ENCODE data around the gene DQX1.

DQX1 gene

DNA sequence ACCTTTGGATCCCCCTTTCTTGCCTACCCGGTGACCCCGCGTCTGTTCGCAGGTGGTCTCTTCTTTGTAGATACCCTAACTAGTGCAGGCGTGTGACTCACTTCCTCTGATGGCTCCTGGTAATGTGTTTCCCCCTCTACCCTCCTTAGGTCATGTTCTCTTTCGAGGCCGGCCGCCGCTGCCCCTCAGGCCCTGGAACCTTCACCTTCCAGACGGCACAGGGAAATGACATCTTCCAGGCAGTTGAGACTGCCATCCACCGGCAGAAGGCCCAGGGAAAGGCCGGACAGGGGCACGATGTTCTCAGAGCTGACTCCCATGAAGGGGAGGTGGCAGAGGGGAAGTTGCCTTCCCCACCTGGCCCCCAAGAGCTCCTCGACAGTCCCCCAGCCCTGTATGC lies 30.1 kb upstream of the DQX1 start:
- no peak overlapping the region for H3K4me3 ChIP-seq (ENCODE audit: low read depth, low read length)
- DNase-seq (ENCODE audit: low read depth), result no peak

DNA sequence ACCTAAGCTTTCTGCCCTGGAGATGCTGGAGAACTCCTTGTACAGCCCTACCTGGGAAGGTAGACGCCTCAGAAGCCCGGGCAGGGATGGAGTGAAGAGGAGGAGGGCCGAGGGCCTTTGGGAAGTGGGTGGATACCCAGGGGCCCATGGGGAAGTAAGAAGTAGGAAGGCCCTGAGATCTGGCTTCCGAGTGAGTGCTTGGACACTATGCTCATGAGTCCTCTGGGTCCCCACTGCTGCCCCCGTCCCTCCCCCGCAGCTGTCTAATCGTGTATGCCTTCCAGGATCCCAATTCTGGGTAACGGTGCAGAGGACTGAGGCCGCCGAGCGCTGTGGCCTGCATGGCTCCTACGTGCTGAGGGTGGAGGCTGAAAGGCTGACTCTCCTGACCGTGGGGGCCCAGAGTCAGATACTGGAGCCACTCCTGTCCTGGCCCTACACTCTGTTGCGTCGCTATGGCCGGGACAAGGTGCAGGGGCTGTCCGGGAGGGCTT lies 29.6 kb upstream of the DQX1 start:
- H3K4me3 ChIP-seq (ENCODE audit: low read depth, low read length), result peak overlapping the region; percentile 93

GRCh38 chr2:74554820-74555531 lies 28.9 kb upstream of the DQX1 start:
- DNase-seq (ENCODE audit: low read depth), result no peak
- peak overlapping the region; percentile 93 for H3K4me3 ChIP-seq (ENCODE audit: low read depth, low read length)

More for the DNA sequence above, 29.6 kb upstream of the DQX1 start:
- no peak for DNase-seq (ENCODE audit: low read depth)

DNA sequence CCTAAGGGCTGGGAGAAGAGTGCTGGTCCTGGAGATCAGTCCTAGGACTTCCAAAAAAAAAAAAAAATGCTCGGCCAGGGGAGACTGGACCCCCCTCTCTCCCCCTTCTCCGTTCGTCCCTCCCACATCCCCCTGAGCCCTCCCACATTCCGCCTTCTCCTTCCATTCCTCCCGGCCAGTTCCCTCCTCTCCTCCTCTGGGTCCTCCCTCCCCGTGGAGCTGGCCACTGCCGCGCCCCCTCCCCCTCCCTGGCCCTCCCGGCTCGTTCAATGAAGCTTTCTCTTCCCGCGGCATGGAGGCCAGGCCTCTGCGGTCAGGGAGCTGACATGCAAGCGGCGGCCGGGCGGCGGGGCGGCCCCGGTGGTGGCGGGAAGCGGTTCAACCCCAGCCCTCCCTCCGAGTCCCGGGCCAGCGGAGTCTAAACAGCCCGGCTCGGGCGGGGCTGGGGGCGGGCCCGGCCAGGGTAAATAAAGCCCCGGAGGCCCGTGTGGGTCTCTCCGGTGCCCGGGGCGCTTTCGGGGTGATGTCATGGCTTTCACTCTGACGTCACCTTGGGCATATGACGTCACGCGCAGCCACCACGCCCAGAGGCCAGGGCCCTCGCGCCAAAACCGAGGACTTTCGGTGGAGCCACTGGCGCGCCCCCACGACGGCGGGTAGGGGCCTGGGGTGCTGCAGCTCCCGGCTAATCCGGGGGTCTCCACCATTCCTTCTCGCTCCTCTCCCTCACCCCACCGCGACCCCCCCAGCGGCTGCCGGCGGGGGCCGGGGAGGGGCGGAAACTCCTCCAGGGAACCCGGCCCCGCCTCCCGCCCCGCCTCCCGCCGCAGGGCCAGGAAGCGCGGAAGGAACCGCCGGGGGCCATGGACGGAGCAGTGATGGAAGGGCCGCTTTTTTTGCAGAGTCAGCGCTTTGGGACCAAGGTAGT lies 28.1 kb upstream of the DQX1 start, which contains the start of the genes DOK1 and LOXL3:
Gene DOK1, plus strand, starts transcription at position 829 of the 928 bp plus-strand sequence. Its CDS starts 35 bp downstream, at position 864.
Gene LOXL3, minus strand, starts transcription at position 51 of the 928 bp plus-strand sequence. CDS start 1,308 bp downstream, outside the sequence.
- DNase-seq (ENCODE audit: low read depth), result peak; percentile 73
- peak within 1 kb of the TSS; percentile 93 for H3K4me3 ChIP-seq (ENCODE audit: low read depth, low read length)

GRCh38 chr2:74552914-74553811 lies 27.1 kb upstream of the DQX1 start:
- no peak for DNase-seq (ENCODE audit: low read depth)
- H3K4me3 ChIP-seq (ENCODE audit: low read depth, low read length), result peak overlapping the region; percentile 93

DNA sequence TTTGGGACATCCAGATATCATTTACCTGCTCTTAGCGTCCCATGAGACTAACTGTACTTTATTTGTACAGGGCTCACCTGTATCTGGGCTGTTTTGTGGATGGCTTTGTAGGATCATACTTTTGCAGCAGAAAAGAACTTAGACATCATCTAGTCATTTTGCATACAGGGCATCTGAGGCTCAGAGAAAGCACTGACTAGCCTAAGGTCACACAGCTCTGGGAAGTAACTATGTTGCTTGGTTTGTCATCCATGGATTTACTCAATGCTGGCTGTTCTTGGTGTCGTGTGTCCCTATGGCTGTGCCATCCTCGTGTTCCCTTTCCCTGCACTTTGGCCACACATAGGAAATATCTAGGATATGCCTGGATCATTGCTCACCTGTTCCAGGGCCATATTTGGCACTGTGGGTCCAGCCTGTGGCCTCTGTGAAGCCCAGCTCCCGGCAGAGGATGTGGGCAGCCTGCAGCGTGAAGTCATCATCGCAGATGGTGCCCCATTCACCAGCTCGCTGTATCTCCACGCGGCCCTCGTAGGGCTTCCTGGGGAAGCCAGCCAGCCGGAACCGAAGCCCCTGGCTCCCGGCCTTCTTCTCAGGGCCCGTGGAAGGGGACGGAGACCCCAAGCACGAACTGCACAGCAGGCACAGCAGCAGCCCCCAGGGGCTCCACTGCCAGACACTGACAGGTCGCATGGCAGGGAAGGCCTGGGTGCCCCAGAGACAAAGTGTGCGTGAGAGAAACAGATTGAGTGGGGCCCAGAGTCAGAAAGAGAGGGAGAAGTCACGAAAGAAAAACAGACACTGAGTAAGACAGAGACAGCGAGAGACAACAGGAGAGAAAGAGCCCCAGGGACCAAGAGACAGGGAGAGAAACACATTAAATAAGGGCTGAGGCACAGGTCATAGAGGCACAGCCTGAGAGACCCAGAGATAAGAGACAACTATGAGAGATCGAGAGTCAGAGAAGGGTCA lies 26.2 kb upstream of the DQX1 start:
- peak overlapping the region; percentile 93 for H3K4me3 ChIP-seq (ENCODE audit: low read depth, low read length)
- no peak for DNase-seq (ENCODE audit: low read depth)

DNA sequence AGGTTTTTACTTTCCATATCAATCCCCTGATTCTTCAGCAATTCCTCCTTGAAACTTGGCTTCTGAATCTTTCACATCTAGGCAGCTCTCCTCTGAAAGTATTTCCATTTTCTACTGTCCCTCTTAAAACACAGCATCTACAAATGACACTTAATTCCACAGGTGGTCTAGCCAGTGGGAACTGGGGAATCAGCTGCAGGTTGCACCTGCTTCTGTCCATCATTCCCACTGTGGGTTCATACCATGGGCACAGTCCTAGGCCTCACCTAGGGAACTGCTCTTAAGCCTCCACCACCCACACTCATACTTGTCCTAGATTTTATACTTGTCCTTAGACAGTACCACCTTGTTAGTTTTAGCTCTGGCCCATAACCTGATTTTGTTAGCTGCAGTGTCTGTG lies 25.5 kb upstream of the DQX1 start:
- DNase-seq (ENCODE audit: low read depth), result no peak
- H3K4me3 ChIP-seq (ENCODE audit: low read depth, low read length), result no peak overlapping the region

- no peak overlapping the region for H3K4me3 ChIP-seq (ENCODE audit: low read depth, low read length)
- no peak for DNase-seq (ENCODE audit: low read depth)
These were observed 24.2 kb upstream of the DQX1 start for GRCh38 chr2:74550231-74550630.

GRCh38 chr2:74548900-74549826 lies 23.1 kb upstream of the DQX1 start:
- peak overlapping the region; percentile 64 for H3K4me3 ChIP-seq (ENCODE audit: low read depth, low read length)
- no peak for DNase-seq (ENCODE audit: low read depth)

- DNase-seq (ENCODE audit: low read depth), result no peak
- peak overlapping the region; percentile 64 for H3K4me3 ChIP-seq (ENCODE audit: low read depth, low read length)
These were observed 22.4 kb upstream of the DQX1 start for GRCh38 chr2:74548285-74548899.

DNA sequence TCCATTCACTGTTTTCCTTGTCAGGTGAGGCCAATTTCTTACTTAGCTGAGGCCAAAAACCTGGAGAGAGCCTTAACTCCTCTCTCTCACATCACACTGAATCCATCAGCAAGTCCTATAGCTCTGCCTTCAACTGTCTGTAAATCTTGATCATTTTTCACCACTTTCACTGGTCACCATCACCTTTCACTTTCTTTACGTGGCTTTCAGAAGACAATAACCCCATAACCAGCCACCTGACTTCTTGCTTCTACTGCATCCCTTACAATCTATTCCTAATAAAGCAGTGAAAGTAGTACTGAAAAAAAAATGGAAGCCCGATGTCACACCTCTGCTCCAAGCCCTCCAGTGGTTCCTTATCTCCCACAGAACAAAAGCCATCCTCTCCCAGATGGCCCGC lies 20.0 kb upstream of the DQX1 start:
- no peak for DNase-seq (ENCODE audit: low read depth)
- no peak overlapping the region for H3K4me3 ChIP-seq (ENCODE audit: low read depth, low read length)

GRCh38 chr2:74544634-74545033 lies 18.6 kb upstream of the DQX1 start:
- DNase-seq (ENCODE audit: low read depth), result no peak
- no peak overlapping the region for H3K4me3 ChIP-seq (ENCODE audit: low read depth, low read length)

GRCh38 chr2:74542978-74543377 lies 16.9 kb upstream of the DQX1 start:
- no peak for DNase-seq (ENCODE audit: low read depth)

DNA sequence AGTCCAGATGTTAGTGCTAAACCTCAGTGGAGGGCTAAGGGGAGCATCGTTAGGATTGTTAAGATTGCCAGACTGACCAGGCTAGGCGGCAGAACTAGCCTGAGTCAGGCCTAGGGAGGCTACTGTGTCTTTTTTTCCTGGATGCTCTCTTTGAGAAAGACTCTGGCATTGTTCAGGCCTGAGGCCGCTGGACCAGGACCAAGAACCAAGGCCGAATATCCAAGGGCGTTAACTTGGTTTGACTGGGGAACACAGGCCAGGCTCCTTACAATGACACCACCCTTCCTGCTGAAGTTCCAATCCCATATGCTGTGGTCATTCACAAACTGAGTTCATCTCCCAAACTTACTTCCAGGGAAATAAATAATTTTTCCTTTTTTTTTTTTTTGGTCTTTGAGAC lies 14.3 kb upstream of the DQX1 start:
- no peak overlapping the region for H3K4me3 ChIP-seq (ENCODE audit: low read depth, low read length)
- DNase-seq (ENCODE audit: low read depth), result no peak

More at GRCh38 chr2:74542978-74543377, 16.9 kb upstream of the DQX1 start:
- H3K4me3 ChIP-seq (ENCODE audit: low read depth, low read length), result no peak overlapping the region

DNA sequence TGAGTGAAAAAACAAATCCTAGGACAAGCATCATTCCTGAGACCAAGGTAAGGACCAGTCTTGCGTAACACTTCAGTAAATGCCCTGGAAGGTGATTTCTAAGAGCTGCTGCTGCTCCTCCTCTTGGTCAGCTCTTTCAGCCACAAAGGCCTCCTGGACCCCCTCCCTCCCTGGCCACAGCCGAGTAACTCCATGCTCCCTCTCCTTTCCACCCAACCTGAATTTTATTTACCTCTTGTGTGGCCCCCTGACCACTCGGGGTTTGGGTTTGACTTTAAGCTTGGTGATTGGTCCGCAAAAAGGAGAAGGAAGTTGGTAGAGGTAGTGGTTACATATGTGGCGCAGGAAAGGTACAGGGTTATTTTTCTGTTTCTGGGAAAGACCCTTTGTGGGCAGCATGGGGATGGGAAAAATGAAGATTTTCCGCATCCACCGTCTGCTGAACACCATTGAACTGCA lies 12.9 kb upstream of the DQX1 start:
- no peak overlapping the region for H3K4me3 ChIP-seq (ENCODE audit: low read depth, low read length)
- no peak for DNase-seq (ENCODE audit: low read depth)

DNA sequence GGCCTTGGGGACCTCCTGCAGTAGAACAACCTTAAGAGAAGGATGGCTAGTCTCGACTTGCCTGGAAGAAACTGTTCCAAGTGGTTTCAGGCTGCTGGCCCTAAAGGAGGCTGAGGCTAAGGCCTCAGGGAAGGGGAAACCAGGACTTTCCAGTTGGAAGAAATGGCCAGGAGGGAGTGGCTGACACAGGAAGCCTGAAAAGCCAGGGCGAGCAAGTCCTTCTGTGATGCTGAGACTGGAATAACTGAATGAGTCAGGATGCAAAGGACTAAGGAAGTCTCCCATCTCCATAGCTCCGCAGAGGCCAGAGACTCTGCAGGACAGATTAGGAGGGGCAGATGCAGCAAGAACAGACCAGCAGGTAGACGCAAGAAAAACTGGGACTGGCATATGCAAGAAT lies 11.1 kb upstream of the DQX1 start:
- no peak for DNase-seq (ENCODE audit: low read depth)
- H3K4me3 ChIP-seq (ENCODE audit: low read depth, low read length), result no peak overlapping the region
